Activated CD8-positive, alpha-beta memory T cell treated with anti-CD3 and anti-CD28 coated beads, Interleukin-2, amount 10 ng/mL, durations not matched to agents 7 days and 5 days (primary cell): ENCODE data around the gene KCNMB4. TPM values are rescaled to one million over a fixed set of nuclear protein-coding genes. Genes with fewer than 3 reads are reported as not detected.

Experiments used
- ATAC-seq: fragments of 150-1000 bp; cut with Tn5 transposase; one replicate; pipeline ENCODE4 v1.10.0; 2021; ENCODE audit warnings: moderate library complexity
- CTCF ChIA-PET: fragments of 350-600 bp; sonication (Branson Sonifier 250); formaldehyde crosslinking; loops from one replicate; lab custom pipeline; 2021; ENCODE audit warnings: antibody characterized with exemption; lab: Charles Lee
- DNase-seq: peaks from one replicate; pipeline ENCODE4 v3.0.0-alpha.2; 2020
- H3K27ac Mint-ChIP-seq: one replicate; pipeline ENCODE4 v1.8.0; 2021; ENCODE audit warnings: mild to moderate bottlenecking, mixed read lengths
- H3K27me3 Mint-ChIP-seq: one replicate; pipeline ENCODE4 v1.8.0; 2021; ENCODE audit warnings: mixed read lengths
- H3K36me3 Mint-ChIP-seq: one replicate; pipeline ENCODE4 v1.8.0; 2021; ENCODE audit warnings: mild to moderate bottlenecking, mixed read lengths
- H3K4me1 Mint-ChIP-seq: one replicate; pipeline ENCODE4 v1.8.0; 2021; ENCODE audit warnings: mixed read lengths
- H3K4me3 Mint-ChIP-seq: one replicate; pipeline ENCODE4 v1.8.0; 2021; ENCODE audit warnings: mild to moderate bottlenecking, moderate library complexity, mixed read lengths
- H3K9me3 Mint-ChIP-seq: one replicate; pipeline ENCODE4 v1.8.0; 2022; ENCODE audit warnings: low read depth, mixed read lengths
- total RNA-seq, 2 experiments: library from RNA; stranded (reverse); gene quantifications; one replicate each; pipeline ENCODE4 v1.2.3, GENCODE V29; 2021

Gene KCNMB4
- total RNA-seq, 2 experiments from 2014 or later, result 0.32 to 0.40 TPM

DNA sequence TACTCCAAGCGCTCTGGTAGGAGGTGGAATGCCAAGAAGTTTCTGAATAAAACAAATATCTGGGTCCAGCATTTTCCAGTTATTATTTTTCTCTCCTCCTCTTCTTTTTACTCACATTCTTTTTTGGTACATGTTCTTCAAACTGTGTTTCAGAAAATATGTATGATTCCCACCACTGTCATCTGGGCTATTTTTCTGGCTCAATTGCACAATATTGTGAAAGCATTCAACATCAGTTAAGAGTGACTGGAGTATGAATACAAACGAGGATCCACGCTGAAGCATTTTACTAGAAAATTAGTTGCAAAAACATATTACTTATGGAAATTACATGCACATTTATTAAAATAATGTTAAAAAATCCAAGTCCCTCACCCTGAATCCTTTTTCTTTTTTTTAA lies 61.5 kb downstream of the KCNMB4 start:
- Mint-ChIP-seq H3K27me3 (no peaks in the 10 kb centered on the region), H3K27ac (no peak overlapping the region), H3K36me3 (no peaks in the 10 kb centered on the region), H3K9me3 (no peaks in the 10 kb centered on the region), H3K4me3 (no peak overlapping the region), H3K4me1 (no peaks in the 10 kb centered on the region)
- DNase-seq, result no peak
- CTCF ChIA-PET, result no interaction called here
- no peak for ATAC-seq

DNA sequence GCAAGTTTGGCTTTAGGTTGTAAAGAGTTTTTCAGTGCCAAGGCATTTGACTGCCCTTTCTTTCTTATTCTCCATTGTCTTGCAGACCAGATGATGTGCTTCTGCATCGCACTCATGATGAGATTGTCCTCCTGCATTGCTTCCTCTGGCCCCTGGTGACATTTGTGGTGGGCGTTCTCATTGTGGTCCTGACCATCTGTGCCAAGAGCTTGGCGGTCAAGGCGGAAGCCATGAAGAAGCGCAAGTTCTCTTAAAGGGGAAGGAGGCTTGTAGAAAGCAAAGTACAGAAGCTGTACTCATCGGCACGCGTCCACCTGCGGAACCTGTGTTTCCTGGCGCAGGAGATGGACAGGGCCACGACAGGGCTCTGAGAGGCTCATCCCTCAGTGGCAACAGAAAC lies 64.3 kb downstream of the KCNMB4 start:
- CTCF ChIA-PET, result no interaction called here
- no peaks in the 10 kb centered on the region for H3K36me3 Mint-ChIP-seq
- ATAC-seq, result no peak
- H3K27ac Mint-ChIP-seq, result no peak overlapping the region
- no peaks in the 10 kb centered on the region for H3K4me1 Mint-ChIP-seq
- H3K9me3 Mint-ChIP-seq, result no peaks in the 10 kb centered on the region
- H3K27me3 Mint-ChIP-seq, result no peaks in the 10 kb centered on the region
- H3K4me3 Mint-ChIP-seq, result no peak overlapping the region
- no peak for DNase-seq

GRCh38 chr12:70436836-70437235 lies 70.7 kb downstream of the KCNMB4 start:
- H3K9me3 Mint-ChIP-seq, result no peaks in the 10 kb centered on the region
- no peaks in the 10 kb centered on the region for H3K4me1 Mint-ChIP-seq
- peaks cover 5% of the 10 kb centered on the region for H3K27me3 Mint-ChIP-seq
- no peaks in the 10 kb centered on the region for H3K36me3 Mint-ChIP-seq
- no peak overlapping the region for H3K4me3 Mint-ChIP-seq
- DNase-seq, result no peak
- no peak overlapping the region for H3K27ac Mint-ChIP-seq
- ATAC-seq, result no peak
- CTCF ChIA-PET, result no interaction called here

- no peak overlapping the region for H3K27ac Mint-ChIP-seq
- ATAC-seq, result no peak
- no peak overlapping the region for H3K4me3 Mint-ChIP-seq
- no peaks in the 10 kb centered on the region for H3K4me1 Mint-ChIP-seq
- no peaks in the 10 kb centered on the region for H3K36me3 Mint-ChIP-seq
- H3K27me3 Mint-ChIP-seq, result no peaks in the 10 kb centered on the region
- CTCF ChIA-PET, result no interaction called here
- no peak for DNase-seq
- H3K9me3 Mint-ChIP-seq, result no peaks in the 10 kb centered on the region
Measured at GRCh38 chr12:70443062-70443673, 77.1 kb downstream of the KCNMB4 start.

DNA sequence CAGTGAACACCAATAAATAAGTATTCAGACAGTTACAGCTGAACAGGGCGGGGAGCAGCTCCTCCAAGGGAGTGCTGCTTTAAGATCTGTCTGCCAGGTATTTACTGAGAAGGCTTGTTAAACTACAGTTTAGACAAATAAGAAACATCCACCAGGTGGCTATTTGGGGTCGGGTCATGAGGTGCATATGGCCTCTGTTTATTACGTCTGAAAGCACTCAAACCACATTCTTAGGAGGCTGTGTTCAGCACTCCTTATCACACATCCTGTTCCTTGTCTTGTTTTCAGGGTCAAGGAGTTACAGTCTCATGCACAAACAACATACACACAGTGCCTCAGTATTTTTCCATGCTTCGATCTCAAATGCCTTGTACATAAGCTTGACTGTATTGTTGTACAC lies 78.8 kb downstream of the KCNMB4 start:
- ATAC-seq, result no peak
- DNase-seq, result no peak
- Mint-ChIP-seq H3K27me3 (no peaks in the 10 kb centered on the region), H3K27ac (no peak overlapping the region), H3K36me3 (no peaks in the 10 kb centered on the region), H3K4me1 (no peaks in the 10 kb centered on the region), H3K4me3 (no peak overlapping the region), H3K9me3 (peaks cover 4% of the 10 kb centered on the region)
- CTCF ChIA-PET, result no interaction called here

GRCh38 chr12:70448371-70448770 lies 82.3 kb downstream of the KCNMB4 start:
- Mint-ChIP-seq H3K4me3 (no peak overlapping the region), H3K36me3 (no peaks in the 10 kb centered on the region), H3K4me1 (no peaks in the 10 kb centered on the region), H3K27ac (no peak overlapping the region), H3K27me3 (no peaks in the 10 kb centered on the region), H3K9me3 (peaks cover 8% of the 10 kb centered on the region)
- DNase-seq (no peak), ATAC-seq (no peak)
- CTCF ChIA-PET, result no interaction called here

DNA sequence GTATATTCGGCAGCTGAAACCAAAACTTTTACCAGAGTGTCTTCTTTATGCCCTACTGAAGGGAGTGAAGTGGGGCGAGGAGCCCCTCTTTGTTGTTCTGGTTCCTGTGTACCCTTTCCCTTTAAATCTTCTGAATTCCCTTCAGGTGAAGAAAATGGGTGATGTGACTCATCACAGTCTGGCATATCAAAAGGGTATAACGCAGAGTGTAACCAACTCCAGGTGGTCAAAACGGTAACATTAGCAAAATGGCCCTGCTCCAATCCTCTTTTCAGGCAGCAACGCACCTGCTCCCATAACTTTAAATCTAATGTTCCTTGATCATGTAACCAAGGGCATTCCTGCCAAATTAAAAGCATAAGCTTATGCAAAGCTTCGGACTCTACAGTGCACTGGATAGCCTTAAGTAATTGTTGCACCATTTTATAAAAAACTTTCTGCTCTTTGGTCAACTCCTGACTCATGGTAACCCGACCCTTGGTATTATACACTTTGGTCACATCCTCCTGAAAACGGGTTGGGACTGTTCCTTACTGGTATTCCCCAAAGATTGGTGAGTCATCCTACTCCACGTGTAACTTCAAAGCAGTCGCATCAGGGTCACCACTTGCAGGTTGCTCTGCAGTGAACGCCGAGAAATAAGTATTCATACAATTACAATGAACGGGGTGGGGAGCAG lies 83.1 kb downstream of the KCNMB4 start:
- no peak for DNase-seq
- peaks cover 8% of the 10 kb centered on the region for H3K9me3 Mint-ChIP-seq
- CTCF ChIA-PET, result no interaction called here
- no peak overlapping the region for H3K27ac Mint-ChIP-seq
- no peak for ATAC-seq
- no peaks in the 10 kb centered on the region for H3K4me1 Mint-ChIP-seq
- no peaks in the 10 kb centered on the region for H3K27me3 Mint-ChIP-seq
- no peaks in the 10 kb centered on the region for H3K36me3 Mint-ChIP-seq
- no peak overlapping the region for H3K4me3 Mint-ChIP-seq

- ATAC-seq, result no peak
- CTCF ChIA-PET, result no interaction called here
- Mint-ChIP-seq H3K4me3 (no peak overlapping the region), H3K27ac (no peak overlapping the region), H3K36me3 (no peaks in the 10 kb centered on the region), H3K27me3 (no peaks in the 10 kb centered on the region), H3K4me1 (no peaks in the 10 kb centered on the region), H3K9me3 (peaks cover 8% of the 10 kb centered on the region)
- DNase-seq, result no peak
Measured at GRCh38 chr12:70449753-70450341, 83.8 kb downstream of the KCNMB4 start.

DNA sequence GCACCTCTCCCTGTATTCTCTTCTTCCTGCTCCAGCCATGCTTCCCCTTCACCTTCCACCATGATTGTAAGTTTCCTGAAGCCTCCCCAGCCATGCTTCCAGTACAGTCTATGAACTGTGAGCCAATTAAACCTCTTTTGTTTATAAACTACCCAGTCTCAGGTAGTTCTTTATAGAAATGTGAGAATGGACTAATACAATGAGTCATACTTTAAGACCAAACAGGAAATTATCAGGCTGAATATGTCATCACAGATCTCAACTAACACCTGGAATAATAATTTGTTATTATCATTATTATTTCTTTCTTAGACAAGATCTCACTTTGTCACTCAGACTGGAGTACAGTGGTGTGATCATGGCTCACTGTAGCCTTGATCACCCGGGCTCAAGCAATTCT lies 85.4 kb downstream of the KCNMB4 start:
- Mint-ChIP-seq H3K27me3 (no peaks in the 10 kb centered on the region), H3K4me1 (no peaks in the 10 kb centered on the region), H3K4me3 (no peak overlapping the region), H3K36me3 (no peaks in the 10 kb centered on the region), H3K27ac (no peak overlapping the region), H3K9me3 (peaks cover 8% of the 10 kb centered on the region)
- DNase-seq, result no peak
- CTCF ChIA-PET, result no interaction called here
- ATAC-seq, result no peak

DNA sequence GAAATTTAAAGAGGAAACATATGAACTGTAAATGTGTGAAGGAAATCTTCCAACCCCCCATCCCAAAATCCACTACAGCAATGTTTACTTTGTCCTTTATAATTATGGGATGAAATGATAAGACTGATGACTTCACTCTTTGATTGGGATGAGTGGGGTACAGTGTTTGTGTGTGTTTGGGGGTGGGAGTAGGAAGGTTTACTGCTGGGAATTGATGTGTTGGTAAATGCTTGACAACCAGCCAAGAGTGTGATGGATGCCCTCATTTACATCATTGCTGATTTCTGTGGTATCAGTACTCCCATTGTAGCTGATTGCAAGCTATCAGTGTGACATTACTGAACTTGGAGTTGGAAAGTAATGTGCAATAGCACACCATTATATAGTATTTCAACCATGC lies 90.9 kb downstream of the KCNMB4 start:
- Mint-ChIP-seq H3K27me3 (no peaks in the 10 kb centered on the region), H3K9me3 (no peaks in the 10 kb centered on the region), H3K4me1 (no peaks in the 10 kb centered on the region), H3K36me3 (no peaks in the 10 kb centered on the region), H3K27ac (no peak overlapping the region), H3K4me3 (no peak overlapping the region)
- no peak for DNase-seq
- CTCF ChIA-PET, result no interaction called here
- no peak for ATAC-seq

GRCh38 chr12:70459786-70460185 lies 93.7 kb downstream of the KCNMB4 start:
- Mint-ChIP-seq H3K9me3 (peaks cover 3% of the 10 kb centered on the region), H3K4me3 (no peak overlapping the region), H3K36me3 (no peaks in the 10 kb centered on the region), H3K27me3 (no peaks in the 10 kb centered on the region), H3K27ac (no peak overlapping the region), H3K4me1 (no peaks in the 10 kb centered on the region)
- CTCF ChIA-PET, result no interaction called here
- DNase-seq (no peak), ATAC-seq (no peak)

DNA sequence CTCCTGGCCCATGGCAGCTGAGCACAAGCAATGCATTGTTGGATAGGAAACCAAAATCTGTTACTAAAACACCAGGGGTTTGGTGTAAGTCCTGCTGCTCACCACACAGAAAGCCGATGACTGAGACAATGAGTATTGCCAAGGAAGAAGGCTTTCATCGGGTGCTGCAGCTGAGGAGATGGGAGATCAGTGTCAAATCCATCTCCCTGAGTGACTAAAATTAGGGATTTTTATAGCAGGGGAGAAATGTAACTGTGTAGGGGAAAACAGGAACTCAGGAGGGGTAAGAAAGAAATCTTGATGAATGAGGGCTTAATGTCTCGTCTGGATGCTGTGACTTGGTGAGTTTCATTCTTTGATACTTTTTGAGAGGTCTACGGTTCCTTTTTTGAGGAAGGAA lies 97.9 kb downstream of the KCNMB4 start:
- Mint-ChIP-seq H3K36me3 (no peaks in the 10 kb centered on the region), H3K9me3 (peaks cover 3% of the 10 kb centered on the region), H3K27me3 (no peaks in the 10 kb centered on the region), H3K27ac (no peak overlapping the region), H3K4me3 (no peak overlapping the region), H3K4me1 (no peaks in the 10 kb centered on the region)
- ATAC-seq (no peak), DNase-seq (no peak)
- CTCF ChIA-PET, result no interaction called here

DNA sequence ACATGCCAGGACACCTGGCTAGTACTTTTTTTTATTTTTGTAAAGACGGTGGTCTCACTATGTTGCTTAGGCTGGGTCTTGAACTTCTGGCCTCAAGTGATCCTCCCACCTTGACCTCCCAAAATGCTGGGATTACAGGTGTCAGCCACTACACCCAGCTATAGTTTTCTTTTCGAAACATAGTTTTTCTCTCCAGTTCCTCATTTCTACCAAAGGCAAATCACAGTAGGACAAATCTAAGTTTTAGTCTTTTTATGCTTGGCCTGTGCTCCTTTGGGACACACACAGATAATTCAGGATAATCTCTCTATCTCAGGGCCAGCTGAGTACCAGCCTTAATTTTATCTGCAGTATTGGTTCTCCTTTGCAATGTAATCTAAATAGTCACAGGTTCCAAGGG lies 100.7 kb downstream of the KCNMB4 start:
- peaks cover 3% of the 10 kb centered on the region for H3K9me3 Mint-ChIP-seq
- ATAC-seq (no peak), DNase-seq (no peak)
- H3K4me3 Mint-ChIP-seq, result no peak overlapping the region
- CTCF ChIA-PET, result no interaction called here
- H3K4me1 Mint-ChIP-seq, result no peaks in the 10 kb centered on the region
- no peaks in the 10 kb centered on the region for H3K27me3 Mint-ChIP-seq
- H3K27ac Mint-ChIP-seq, result no peak overlapping the region
- no peaks in the 10 kb centered on the region for H3K36me3 Mint-ChIP-seq

GRCh38 chr12:70467476-70467875 lies 101.4 kb downstream of the KCNMB4 start:
- Mint-ChIP-seq H3K27ac (no peak overlapping the region), H3K9me3 (peaks cover 3% of the 10 kb centered on the region), H3K4me1 (no peaks in the 10 kb centered on the region), H3K4me3 (no peak overlapping the region), H3K27me3 (no peaks in the 10 kb centered on the region), H3K36me3 (no peaks in the 10 kb centered on the region)
- DNase-seq, result no peak
- CTCF ChIA-PET, result no interaction called here
- no peak for ATAC-seq
